ENCODE data around the gene EPAS1. TPM values are rescaled to one million over a fixed set of nuclear protein-coding genes. Genes with fewer than 3 reads are reported as not detected.
"Not testable (repeated sequence)": the region's sequence is repeated elsewhere in the genome, so short reads cannot be mapped to it uniquely, and the experiment has no call there.

EPAS1 gene
- total RNA-seq, 1 donor from 2014 or later: 1,419 TPM

GRCh38 chr2:46394649-46395510 is 97.7 kb downstream of the EPAS1 start:
- Histone ChIP-seq H3K9me3 (no peaks in the 10 kb centered on the region), H3K27ac (no peak overlapping the region), H3K4me3 (no peak overlapping the region), H3K27me3 (ENCODE audit: low read depth) (no peaks in the 10 kb centered on the region), H3K36me3 (no peaks in the 10 kb centered on the region), H3K4me1 (no peaks in the 10 kb centered on the region)
- ATAC-seq (no peak), DNase-seq (no peak)
- TF ChIP-seq, protein P1, sequence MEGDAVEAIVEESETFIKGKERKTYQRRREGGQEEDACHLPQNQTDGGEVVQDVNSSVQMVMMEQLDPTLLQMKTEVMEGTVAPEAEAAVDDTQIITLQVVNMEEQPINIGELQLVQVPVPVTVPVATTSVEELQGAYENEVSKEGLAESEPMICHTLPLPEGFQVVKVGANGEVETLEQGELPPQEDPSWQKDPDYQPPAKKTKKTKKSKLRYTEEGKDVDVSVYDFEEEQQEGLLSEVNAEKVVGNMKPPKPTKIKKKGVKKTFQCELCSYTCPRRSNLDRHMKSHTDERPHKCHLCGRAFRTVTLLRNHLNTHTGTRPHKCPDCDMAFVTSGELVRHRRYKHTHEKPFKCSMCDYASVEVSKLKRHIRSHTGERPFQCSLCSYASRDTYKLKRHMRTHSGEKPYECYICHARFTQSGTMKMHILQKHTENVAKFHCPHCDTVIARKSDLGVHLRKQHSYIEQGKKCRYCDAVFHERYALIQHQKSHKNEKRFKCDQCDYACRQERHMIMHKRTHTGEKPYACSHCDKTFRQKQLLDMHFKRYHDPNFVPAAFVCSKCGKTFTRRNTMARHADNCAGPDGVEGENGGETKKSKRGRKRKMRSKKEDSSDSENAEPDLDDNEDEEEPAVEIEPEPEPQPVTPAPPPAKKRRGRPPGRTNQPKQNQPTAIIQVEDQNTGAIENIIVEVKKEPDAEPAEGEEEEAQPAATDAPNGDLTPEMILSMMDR (IDR thresholded peaks at IDR 0.05): no peak
- intact Hi-C loops (cut with DNase I): no loop called here

DNA sequence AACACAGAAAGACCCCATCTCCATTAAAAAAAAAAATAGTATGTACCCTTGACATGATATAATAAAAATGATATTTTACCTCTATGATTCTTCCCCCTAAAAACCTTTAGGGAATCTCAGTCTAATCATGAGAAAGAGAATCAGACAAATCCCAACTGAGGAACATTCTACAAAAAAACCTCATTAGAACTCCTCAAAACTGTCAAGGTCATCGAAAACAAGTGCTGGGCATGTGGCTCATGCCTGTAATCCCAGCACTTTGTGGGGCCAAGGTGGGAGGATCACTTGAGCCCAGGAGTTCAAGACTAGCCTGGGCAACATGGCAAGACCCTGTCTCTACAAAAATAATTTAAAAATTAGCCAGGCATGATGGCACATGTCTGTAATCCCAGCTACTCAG is 98.5 kb downstream of the EPAS1 start:
- H3K36me3 ChIP-seq; ATAC-seq; intact Hi-C loops (cut with DNase I); H3K4me3 ChIP-seq; H3K27ac ChIP-seq; H3K9me3 ChIP-seq; H3K4me1 ChIP-seq; H3K27me3 ChIP-seq (ENCODE audit: low read depth); DNase-seq: not testable (repeated sequence)

GRCh38 chr2:46400016-46400415 is 102.8 kb downstream of the EPAS1 start:
- TF ChIP-seq, protein P1 (IDR thresholded peaks at IDR 0.05): no peak
- no peaks in the 10 kb centered on the region for H3K4me1 ChIP-seq
- H3K9me3 ChIP-seq: no peaks in the 10 kb centered on the region
- H3K4me3 ChIP-seq: no peak overlapping the region
- no peaks in the 10 kb centered on the region for H3K36me3 ChIP-seq
- H3K27ac ChIP-seq: no peak overlapping the region
- no peaks in the 10 kb centered on the region for H3K27me3 ChIP-seq (ENCODE audit: low read depth)
- ATAC-seq (no peak), DNase-seq (no peak)
- intact Hi-C loops (cut with DNase I): no loop called here

DNA sequence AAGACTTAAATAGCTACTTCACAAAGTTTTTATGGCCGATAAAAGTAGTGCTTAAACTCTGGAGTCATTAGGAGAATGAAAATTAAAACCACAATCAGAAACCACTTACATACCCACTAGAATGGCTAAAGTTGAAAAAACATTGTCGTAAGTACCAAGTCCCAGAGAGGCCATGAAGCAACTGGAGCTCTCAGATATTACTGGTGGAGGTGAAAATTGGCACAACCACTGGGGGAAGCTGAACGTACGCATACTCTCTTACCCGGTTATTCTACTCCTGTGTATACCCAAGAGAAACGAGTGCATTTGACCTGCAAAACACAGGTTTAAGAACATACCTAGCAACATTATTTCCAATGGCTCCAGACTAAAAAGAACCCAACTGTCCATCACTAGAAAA is 105.7 kb downstream of the EPAS1 start:
- TF ChIP-seq, protein P1 (IDR thresholded peaks at IDR 0.05): no peak
- intact Hi-C loops (cut with DNase I): no loop called here
- ATAC-seq: no peak

GRCh38 chr2:46404181-46404759 is 107.1 kb downstream of the EPAS1 start:
- no peak for ATAC-seq
- no peaks in the 10 kb centered on the region for H3K9me3 ChIP-seq
- TF ChIP-seq, protein P1 (IDR thresholded peaks at IDR 0.05): no peak
- no peaks in the 10 kb centered on the region for H3K27me3 ChIP-seq (ENCODE audit: low read depth)
- H3K4me1 ChIP-seq: peaks cover 13% of the 10 kb centered on the region
- intact Hi-C loops (cut with DNase I): no loop called here
- no peak overlapping the region for H3K27ac ChIP-seq
- H3K36me3 ChIP-seq: no peaks in the 10 kb centered on the region
- DNase-seq: no peak
- no peak overlapping the region for H3K4me3 ChIP-seq

More for the DNA sequence above, 105.7 kb downstream of the EPAS1 start:
- Histone ChIP-seq H3K4me1 (peaks cover 2% of the 10 kb centered on the region), H3K4me3 (no peak overlapping the region), H3K27me3 (ENCODE audit: low read depth) (no peaks in the 10 kb centered on the region), H3K9me3 (no peaks in the 10 kb centered on the region), H3K36me3 (no peaks in the 10 kb centered on the region), H3K27ac (no peak overlapping the region)
- DNase-seq: no peak

GRCh38 chr2:46407852-46408455 is 110.7 kb downstream of the EPAS1 start:
- H3K27ac ChIP-seq: peak overlapping the region; percentile 80
- H3K36me3 ChIP-seq: no peaks in the 10 kb centered on the region
- no peaks in the 10 kb centered on the region for H3K27me3 ChIP-seq (ENCODE audit: low read depth)
- no peak overlapping the region for H3K4me3 ChIP-seq
- H3K4me1 ChIP-seq: peaks cover 18% of the 10 kb centered on the region
- TF ChIP-seq, protein P1 (IDR thresholded peaks at IDR 0.05): no peak
- no peaks in the 10 kb centered on the region for H3K9me3 ChIP-seq
- no peak for DNase-seq
- ATAC-seq: no peak
- intact Hi-C loops (cut with DNase I): no loop called here

All from lower lobe of right lung (tissue), 2 donors.